Calu3 (cell line): ENCODE data around the gene TBL1X. TPM values are rescaled to one million over a fixed set of nuclear protein-coding genes. Genes with fewer than 3 reads are reported as not detected.

Experiments used
- BruUV-seq: library from RNA; stranded (reverse); fragments of 400-500 nt; replicated peaks from 2 replicates; lab custom pipeline; 2021; lab: Mats Ljungman, UMichigan
- CTCF ChIA-PET: fragments of 300-600 bp; sonication (Branson Sonifier 250); formaldehyde crosslinking; loops from one replicate; lab custom pipeline; 2022; ENCODE audit warnings: antibody characterized with exemption; lab: Charles Lee
- DNase-seq: peaks from one replicate; pipeline ENCODE4 v3.0.0; 2022
- H3K27ac Mint-ChIP-seq: one replicate; pipeline ENCODE4 v1.8.0; 2022; ENCODE audit warnings: mixed read lengths; ENCODE audit not compliant: unreplicated experiment
- H3K27me3 Mint-ChIP-seq: one replicate; pipeline ENCODE4 v1.8.0; 2022; ENCODE audit warnings: mixed read lengths; ENCODE audit not compliant: unreplicated experiment
- H3K36me3 Mint-ChIP-seq: one replicate; pipeline ENCODE4 v1.8.0; 2022; ENCODE audit warnings: mild to moderate bottlenecking, moderate library complexity, mixed read lengths; ENCODE audit not compliant: insufficient read depth, unreplicated experiment
- H3K4me1 Mint-ChIP-seq: one replicate; pipeline ENCODE4 v1.8.0; 2022; ENCODE audit warnings: mild to moderate bottlenecking, low read depth, mixed read lengths; ENCODE audit not compliant: unreplicated experiment
- H3K4me3 Mint-ChIP-seq: one replicate; pipeline ENCODE4 v1.8.0; 2022; ENCODE audit warnings: mild to moderate bottlenecking, low read depth, moderate library complexity, mixed read lengths; ENCODE audit not compliant: unreplicated experiment
- H3K9me3 Mint-ChIP-seq: one replicate; pipeline ENCODE4 v1.8.0; 2022; ENCODE audit warnings: low read depth, mixed read lengths; ENCODE audit not compliant: unreplicated experiment
- intact Hi-C: fragments of 100-400 bp; cut with micrococcal nuclease; formaldehyde crosslinking; loops from one replicate; pipeline ENCODE4 v1.10.0; 2022; ENCODE audit not compliant: unreplicated experiment
- total RNA-seq: library from RNA; stranded (reverse); gene quantifications from 2 replicates; pipeline ENCODE4 v1.2.3, GENCODE V29; 2022
- TF ChIP-seq, protein P1 (sequence below): fragments of 200-600 bp; IDR thresholded peaks from one replicate; pipeline ENCODE4 v1.8.0; 2022; ENCODE audit warnings: antibody characterized with exemption; ENCODE audit not compliant: unreplicated experiment

TBL1X gene
- total RNA-seq, 1 experiment from 2014 or later: 25.0 TPM

DNA sequence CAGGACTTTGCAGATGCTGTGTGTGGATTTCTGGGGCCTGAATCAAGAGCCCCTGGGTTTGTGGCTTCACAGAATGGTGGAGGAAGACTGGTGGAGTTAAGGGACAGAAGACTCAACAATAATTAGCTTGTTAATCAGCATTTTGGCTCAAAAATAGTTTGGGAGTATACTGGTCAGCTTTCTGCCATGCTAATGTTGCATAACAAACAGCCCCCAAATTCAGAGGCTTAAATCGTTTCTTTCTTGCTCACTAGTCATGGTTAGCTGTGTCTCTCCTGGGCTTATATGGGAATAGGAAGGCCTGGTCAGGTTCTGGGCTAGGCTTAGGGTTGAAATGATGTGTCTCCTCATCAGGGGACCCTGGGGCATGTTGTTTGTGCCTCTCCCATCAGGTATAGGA, 24.4 kb downstream of the TBL1X start:
- Mint-ChIP-seq H3K27ac (no peak overlapping the region), H3K4me3 (no peak overlapping the region), H3K27me3 (no peaks in the 10 kb centered on the region), H3K4me1 (peaks cover 8% of the 10 kb centered on the region), H3K9me3 (peaks cover 2% of the 10 kb centered on the region), H3K36me3 (no peaks in the 10 kb centered on the region)
- no peak for DNase-seq
- CTCF ChIA-PET: interaction anchor here (1.0 kb wide), 1 partner anchor 10 kb away, joined by 3 read pairs; no protein-coding TSS in a partner anchor
- BruUV-seq: no TSS peak
- intact Hi-C loops: no loop called here
- TF ChIP-seq, protein P1, sequence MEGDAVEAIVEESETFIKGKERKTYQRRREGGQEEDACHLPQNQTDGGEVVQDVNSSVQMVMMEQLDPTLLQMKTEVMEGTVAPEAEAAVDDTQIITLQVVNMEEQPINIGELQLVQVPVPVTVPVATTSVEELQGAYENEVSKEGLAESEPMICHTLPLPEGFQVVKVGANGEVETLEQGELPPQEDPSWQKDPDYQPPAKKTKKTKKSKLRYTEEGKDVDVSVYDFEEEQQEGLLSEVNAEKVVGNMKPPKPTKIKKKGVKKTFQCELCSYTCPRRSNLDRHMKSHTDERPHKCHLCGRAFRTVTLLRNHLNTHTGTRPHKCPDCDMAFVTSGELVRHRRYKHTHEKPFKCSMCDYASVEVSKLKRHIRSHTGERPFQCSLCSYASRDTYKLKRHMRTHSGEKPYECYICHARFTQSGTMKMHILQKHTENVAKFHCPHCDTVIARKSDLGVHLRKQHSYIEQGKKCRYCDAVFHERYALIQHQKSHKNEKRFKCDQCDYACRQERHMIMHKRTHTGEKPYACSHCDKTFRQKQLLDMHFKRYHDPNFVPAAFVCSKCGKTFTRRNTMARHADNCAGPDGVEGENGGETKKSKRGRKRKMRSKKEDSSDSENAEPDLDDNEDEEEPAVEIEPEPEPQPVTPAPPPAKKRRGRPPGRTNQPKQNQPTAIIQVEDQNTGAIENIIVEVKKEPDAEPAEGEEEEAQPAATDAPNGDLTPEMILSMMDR: no peak

DNA sequence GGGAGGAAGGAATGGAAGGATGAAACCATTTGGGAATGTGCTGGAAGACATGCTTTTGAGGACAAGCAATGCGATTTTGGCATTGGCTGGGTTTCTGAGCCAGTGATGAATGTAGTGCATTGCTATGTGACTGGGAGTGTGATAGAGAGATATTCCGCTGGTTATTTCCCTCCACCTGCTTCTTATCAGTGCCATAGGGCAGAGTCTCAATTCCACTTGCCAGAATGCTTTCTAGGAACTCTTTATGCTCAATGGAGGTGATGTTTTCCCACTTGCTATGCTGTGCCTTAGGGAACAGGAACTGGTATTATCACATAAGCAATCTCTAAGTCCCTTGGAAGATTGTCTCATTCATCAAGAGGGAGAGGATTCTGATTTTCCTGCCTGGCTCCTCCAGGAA, 28.0 kb downstream of the TBL1X start:
- Mint-ChIP-seq H3K27ac (no peak overlapping the region), H3K4me1 (peaks cover 8% of the 10 kb centered on the region), H3K36me3 (no peaks in the 10 kb centered on the region), H3K4me3 (no peak overlapping the region), H3K27me3 (no peaks in the 10 kb centered on the region), H3K9me3 (peaks cover 2% of the 10 kb centered on the region)
- BruUV-seq: no TSS peak
- TF ChIP-seq, protein P1: no peak
- intact Hi-C loops: no loop called here
- CTCF ChIA-PET: no interaction called here
- DNase-seq: no peak

DNA sequence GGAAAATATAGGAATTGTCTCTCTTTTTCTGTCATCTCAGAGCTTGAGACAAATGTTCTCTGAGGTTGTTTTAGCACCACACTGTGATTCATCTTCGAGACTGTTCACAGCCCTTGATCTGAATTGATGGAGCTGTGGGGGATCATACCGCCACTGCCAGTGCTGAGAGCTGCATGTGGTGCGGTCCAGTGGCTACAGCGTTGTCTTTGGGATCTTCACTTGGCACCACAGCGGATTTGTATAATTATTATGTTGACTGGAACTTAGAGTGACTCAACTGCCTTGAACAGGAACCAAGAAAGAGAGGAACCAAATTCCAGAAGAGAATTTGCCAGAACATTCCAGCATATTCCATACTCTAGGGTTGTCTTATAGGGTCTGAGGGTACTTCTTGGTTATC, 29.1 kb downstream of the TBL1X start:
- Mint-ChIP-seq H3K4me3 (no peak overlapping the region), H3K27me3 (no peaks in the 10 kb centered on the region), H3K36me3 (no peaks in the 10 kb centered on the region), H3K27ac (no peak overlapping the region), H3K4me1 (peaks cover 8% of the 10 kb centered on the region), H3K9me3 (peaks cover 2% of the 10 kb centered on the region)
- TF ChIP-seq, protein P1: no peak
- no peak for DNase-seq
- BruUV-seq: no TSS peak
- intact Hi-C loops: no loop called here
- CTCF ChIA-PET: interaction anchor here (0.5 kb wide), 2 partner anchors 71 to 182 kb away, joined by 3 read pairs; no protein-coding TSS in a partner anchor

DNA sequence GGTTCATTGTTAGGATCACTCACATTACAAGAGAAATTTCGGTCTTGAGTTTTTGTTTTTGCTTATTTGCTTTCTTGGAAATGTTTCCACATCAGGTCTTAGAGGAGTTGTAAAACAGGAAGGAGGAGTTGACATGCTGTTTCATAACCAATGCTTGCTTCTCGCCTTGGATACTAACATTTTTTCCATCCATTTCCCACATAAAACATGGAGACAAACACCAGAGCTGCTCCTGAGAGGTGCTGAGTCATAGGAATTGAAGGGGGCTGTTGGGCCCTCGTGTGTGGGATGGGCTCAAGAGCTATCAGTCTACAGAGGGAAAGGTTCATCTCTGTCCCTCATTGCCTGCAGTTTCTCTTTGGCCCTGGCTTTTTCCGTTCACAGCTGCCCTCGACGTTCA, 29.9 kb downstream of the TBL1X start:
- CTCF ChIA-PET: no interaction called here
- BruUV-seq: no TSS peak
- no peak overlapping the region for H3K4me3 Mint-ChIP-seq
- no peaks in the 10 kb centered on the region for H3K36me3 Mint-ChIP-seq
- TF ChIP-seq, protein P1: no peak
- no peaks in the 10 kb centered on the region for H3K27me3 Mint-ChIP-seq
- H3K27ac Mint-ChIP-seq: no peak overlapping the region
- DNase-seq: no peak
- H3K4me1 Mint-ChIP-seq: peaks cover 8% of the 10 kb centered on the region
- intact Hi-C loops: no loop called here
- H3K9me3 Mint-ChIP-seq: peaks cover 3% of the 10 kb centered on the region
